Stimulated activated CD4-positive, alpha-beta T cell treated with anti-CD3 and anti-CD28 coated beads, Interleukin-2, amount 100 ng/mL, for 4 hours (primary cell): Measurements from ENCODE around the gene SECISBP2.

ENCODE experiments used
- DNase-seq: peaks from one replicate; pipeline ENCODE4 v3.0.0-alpha.2; 2020; ENCODE audit warnings: low read depth

SECISBP2 gene

GRCh38 chr9:89350988-89351557 is 32.8 kb downstream of the SECISBP2 start:
- DNase-seq: no peak

- DNase-seq: no peak
These were observed 33.4 kb downstream of the SECISBP2 start for GRCh38 chr9:89351584-89352300.

DNA sequence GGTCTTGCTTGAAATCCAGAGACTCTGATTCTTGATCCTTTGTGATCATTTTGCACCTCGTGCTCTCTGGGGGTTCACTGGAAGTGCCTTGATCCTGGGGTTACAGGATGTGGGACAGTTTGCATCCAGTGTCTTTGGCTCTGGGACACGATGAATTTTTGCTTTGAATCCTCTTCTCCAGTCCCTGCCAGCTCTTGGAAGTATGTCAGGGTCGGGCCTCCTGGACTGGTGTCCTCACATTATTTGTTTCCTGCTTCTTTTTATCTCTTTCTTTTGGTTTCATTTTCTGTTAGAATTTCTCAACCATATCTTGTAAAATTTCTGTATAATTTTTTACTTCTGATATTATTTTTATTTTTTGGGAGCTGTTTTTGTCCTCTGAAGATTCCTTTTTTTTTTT is 34.2 kb downstream of the SECISBP2 start:
- no peak for DNase-seq

GRCh38 chr9:89352874-89353649 is 34.8 kb downstream of the SECISBP2 start:
- no peak for DNase-seq

- no peak for DNase-seq
These were observed 35.7 kb downstream of the SECISBP2 start for GRCh38 chr9:89353989-89354388.

DNA sequence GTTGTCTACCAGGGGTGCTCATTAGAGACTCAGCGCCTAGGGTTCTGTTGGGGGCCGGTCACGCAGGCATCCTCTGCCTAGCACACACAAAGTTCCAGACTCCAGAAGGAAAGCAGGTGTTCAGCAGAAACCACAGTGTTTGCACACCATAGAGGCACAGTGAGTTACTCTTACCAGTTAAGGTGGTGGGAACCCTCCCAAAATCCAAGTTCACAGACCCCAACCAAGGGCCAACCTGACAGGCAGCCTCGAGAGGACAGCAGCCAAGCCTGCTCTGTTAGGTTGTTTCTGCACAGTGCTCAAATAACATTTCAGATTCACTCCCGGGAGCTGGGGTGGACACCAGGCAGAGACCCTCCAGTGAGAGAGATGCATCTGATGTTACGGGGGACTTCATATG is 36.2 kb downstream of the SECISBP2 start:
- DNase-seq: no peak

- no peak for DNase-seq
These were observed 38.5 kb downstream of the SECISBP2 start for GRCh38 chr9:89356782-89357181.

- no peak for DNase-seq
These were observed 39.3 kb downstream of the SECISBP2 start for GRCh38 chr9:89357331-89358197.

- DNase-seq: no peak
These were observed 40.1 kb downstream of the SECISBP2 start for GRCh38 chr9:89358376-89358916.

DNA sequence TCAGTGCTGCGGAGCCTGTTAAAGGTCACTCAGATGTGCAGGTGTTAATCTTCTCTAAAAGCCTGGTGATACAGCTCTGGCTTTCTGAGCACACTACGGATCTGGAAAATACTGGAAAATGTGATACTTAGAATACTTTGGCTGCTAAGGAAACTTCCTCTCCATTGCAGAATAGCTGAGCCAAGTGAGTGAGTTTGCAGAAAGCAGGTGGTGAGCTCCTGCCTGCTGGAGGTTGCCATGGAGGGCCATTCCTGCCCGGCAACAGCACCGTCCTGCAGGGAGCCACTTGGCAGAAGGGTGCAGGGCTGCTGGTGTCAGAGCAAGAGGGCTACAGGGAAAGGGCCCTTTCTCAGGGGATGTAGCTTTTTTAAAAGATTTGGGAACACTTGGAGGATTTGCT is 40.7 kb downstream of the SECISBP2 start:
- DNase-seq: no peak

GRCh38 chr9:89359751-89360261 is 41.5 kb downstream of the SECISBP2 start:
- DNase-seq: no peak

- no peak for DNase-seq
These were observed 42.2 kb downstream of the SECISBP2 start for GRCh38 chr9:89360465-89360864.

DNA sequence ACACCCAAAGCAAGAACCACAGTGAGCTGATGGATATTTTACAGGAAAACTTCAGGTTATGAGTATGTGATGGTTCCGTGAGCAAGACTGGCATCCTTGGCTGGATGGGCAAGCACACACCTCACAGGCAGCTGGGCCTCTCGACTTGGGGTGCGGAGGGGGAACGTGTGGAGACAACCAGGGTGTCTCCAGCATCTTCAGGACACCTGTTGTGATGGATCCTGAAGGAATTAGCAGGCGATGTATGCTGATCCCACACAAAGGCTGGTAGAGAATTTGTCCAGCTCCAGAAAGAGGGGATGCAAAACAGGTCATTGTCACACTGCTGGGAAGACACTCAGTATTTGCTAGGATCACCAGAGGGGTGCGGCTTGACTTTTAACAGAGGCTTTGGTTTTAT is 42.7 kb downstream of the SECISBP2 start:
- DNase-seq: no peak

DNA sequence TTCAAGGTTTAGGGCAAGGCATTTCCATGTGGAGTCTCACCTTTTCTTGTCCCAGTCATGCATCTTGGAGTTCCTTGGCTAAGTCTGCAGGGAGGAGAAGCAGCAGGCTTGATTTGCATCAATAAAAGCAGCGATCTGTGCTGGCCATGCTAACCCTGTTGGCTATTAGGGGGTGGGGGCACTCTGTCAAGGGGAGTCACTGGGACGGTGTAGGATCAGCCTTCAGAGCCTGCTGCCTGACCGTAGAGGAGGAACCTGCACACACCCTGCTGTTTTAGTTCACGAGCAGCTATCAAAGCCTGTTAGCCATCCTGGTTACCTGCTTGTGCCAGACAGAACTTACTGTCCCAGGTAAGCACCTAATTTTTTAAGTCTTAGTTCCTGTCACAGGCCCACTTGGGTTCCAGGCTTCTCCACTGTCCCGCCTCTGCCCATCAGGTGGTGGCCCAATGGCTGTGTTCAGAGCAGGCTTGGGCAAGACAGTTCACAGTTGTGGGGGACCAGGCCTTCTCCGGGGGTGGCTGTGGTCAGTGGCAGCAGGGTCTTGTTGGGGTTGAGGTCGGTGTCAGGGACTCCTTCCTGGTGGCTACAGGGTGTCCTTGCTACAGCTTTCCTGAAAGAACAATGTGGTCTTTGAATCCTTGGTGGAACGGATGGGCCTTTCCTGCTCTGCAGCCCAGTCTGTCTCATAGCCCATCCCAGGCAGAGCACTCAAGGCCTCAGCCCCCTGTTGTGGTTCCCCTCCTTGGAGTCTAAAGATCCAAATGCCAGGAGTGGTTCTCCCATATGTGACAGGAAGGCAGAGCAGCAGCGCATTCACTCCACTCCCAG is 43.7 kb downstream of the SECISBP2 start:
- DNase-seq: no peak

GRCh38 chr9:89362647-89363310 is 44.5 kb downstream of the SECISBP2 start:
- DNase-seq: no peak

GRCh38 chr9:89363311-89363670 is 45.0 kb downstream of the SECISBP2 start:
- DNase-seq: no peak

DNA sequence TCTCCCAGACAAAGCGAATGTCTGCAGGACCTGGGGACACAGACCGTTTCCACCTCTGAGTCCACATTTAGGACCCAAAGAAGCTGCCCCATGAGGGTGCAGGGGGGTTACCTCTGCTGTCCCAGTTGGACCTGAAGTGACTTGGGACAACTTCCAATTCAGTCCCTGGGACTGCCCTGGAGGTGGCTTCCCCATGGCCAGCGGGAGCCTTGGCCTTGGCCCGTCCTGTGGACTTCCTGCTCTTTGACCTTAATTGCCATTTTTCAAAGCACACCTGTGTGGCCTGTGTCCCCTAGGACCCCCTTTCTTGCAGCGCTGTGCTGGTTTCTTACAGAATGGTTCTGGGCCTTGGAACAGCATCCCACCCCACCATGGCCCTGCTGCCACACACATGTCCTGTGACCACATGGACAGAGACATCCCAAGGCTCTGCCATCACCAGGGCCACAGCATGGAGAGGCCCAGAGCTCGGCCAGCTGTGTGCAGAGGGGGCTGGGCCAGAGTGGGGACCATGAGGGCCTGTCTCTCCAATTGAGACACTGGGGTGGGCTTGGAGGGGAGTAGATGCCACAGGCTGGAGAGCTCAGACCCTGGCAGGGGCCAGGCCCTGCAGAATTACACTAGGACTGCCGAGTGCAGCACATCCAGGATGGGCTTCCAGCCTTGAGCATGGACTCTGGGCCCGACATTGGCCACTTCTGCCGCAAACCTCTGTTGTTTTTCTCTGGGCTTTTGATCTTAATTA is 45.8 kb downstream of the SECISBP2 start:
- no peak for DNase-seq

GRCh38 chr9:89364666-89365531 is 46.6 kb downstream of the SECISBP2 start:
- DNase-seq: no peak

GRCh38 chr9:89365532-89365912 is 47.2 kb downstream of the SECISBP2 start:
- no peak for DNase-seq
